Endothelial cell of umbilical vein (primary cell): ENCODE data around the gene PTTG1IP2. TPM values are rescaled to one million over a fixed set of nuclear protein-coding genes. Genes with fewer than 3 reads are reported as not detected.

Experiments used
- BruUV-seq: library from RNA; stranded (reverse); fragments of 400-500 nt; replicated peaks from 2 replicates; lab custom pipeline; 2021; lab: Mats Ljungman, UMichigan
- CTCF ChIA-PET: fragments of 300-600, 350-600 bp; sonication (Branson Sonifier 250); formaldehyde crosslinking; loops from one replicate; lab custom pipeline; 2021; ENCODE audit warnings: antibody characterized with exemption, inconsistent platforms; lab: Charles Lee
- POLR2A ChIA-PET: fragments of 300-600, 350-600 bp; sonication (Branson Sonifier 250); formaldehyde crosslinking; loops from one replicate; lab custom pipeline; 2021; ENCODE audit warnings: antibody characterized with exemption, inconsistent platforms; lab: Charles Lee
- DNase-seq: peaks from one replicate; pipeline ENCODE4 v3.0.0-alpha.2; 2011; ENCODE audit warnings: low read depth, low spot score
- FAIRE-seq: peaks from 2 replicates; lab custom pipeline; 2011; peaks lifted over from hg19 to GRCh38; lab: Jason Lieb, UNC
- H2AFZ ChIP-seq: 2 replicates; pipeline ENCODE4 v1.6.0; 2012; ENCODE audit warnings: low read depth, low read length, control low read depth, inconsistent platforms
- H3K27ac ChIP-seq: 2 replicates; pipeline ENCODE4 v1.5.1; 2011; ENCODE audit warnings: low read depth, mild to moderate bottlenecking, control low read depth, low read length, moderate library complexity; ENCODE audit not compliant: insufficient read depth
- H3K27me3 ChIP-seq, 2 experiments: 2 replicates each; pipeline versions ENCODE4 v1.6.0 to v1.6.1; 2011; ENCODE audit warnings: low read length in 2 of 2, mixed read lengths in 1 of 2; ENCODE audit not compliant: control insufficient read depth in 2 of 2, insufficient read depth in 2 of 2
- H3K36me3 ChIP-seq, 2 experiments: 2 replicates in 1 of 2; 3 replicates in 1 of 2; pipeline ENCODE4 v1.5.1; 2011; ENCODE audit warnings: low read length in 2 of 2, mild to moderate bottlenecking in 1 of 2, moderate library complexity in 1 of 2; ENCODE audit not compliant: control insufficient read depth in 2 of 2, insufficient read depth in 2 of 2; ENCODE audit errors: extremely low read depth in 1 of 2
- H3K4me1 ChIP-seq: 3 replicates; pipeline ENCODE4 v1.5.1; 2011; ENCODE audit warnings: mild to moderate bottlenecking, low read length; ENCODE audit not compliant: control insufficient read depth, insufficient read depth; ENCODE audit errors: extremely low read depth
- H3K4me2 ChIP-seq: 2 replicates; pipeline ENCODE4 v1.6.1; 2011; ENCODE audit warnings: low read length, control low read depth, mixed read lengths; ENCODE audit not compliant: insufficient read depth
- H3K4me3 ChIP-seq, 3 experiments: fragments of 200-600 bp in 1 of 3; sonication (generic), shearing (Covaris generic) in 1 of 3; replicated peaks in 1 of 3; 2 replicates each; pipeline ENCODE4 v1.5.1; 2011 to 2016; ENCODE audit warnings: control low read depth in 3 of 3, low read length in 3 of 3, mild to moderate bottlenecking in 2 of 3, inconsistent platforms in 1 of 3, low read depth in 1 of 3, moderate library complexity in 1 of 3; ENCODE audit not compliant: insufficient read depth in 1 of 3
- H3K79me2 ChIP-seq: 2 replicates; pipeline ENCODE4 v1.6.0; 2012; ENCODE audit warnings: low read length, inconsistent platforms; ENCODE audit not compliant: control insufficient read depth, insufficient read depth
- H3K9ac ChIP-seq: replicated peaks from 2 replicates; pipeline ENCODE3; 2011; ENCODE audit warnings: low read length, control low read depth; ENCODE audit not compliant: insufficient read depth; ENCODE audit errors: extremely low read depth
- H3K9me1 ChIP-seq: replicated peaks from 3 replicates; pipeline ENCODE4 v1.6.0; 2011; ENCODE audit warnings: mild to moderate bottlenecking, low read length; ENCODE audit not compliant: control insufficient read depth, insufficient read depth; ENCODE audit errors: extremely low read depth
- H3K9me3 ChIP-seq: replicated peaks from 2 replicates; pipeline ENCODE4 v1.5.1; 2012; ENCODE audit warnings: low read length, inconsistent platforms; ENCODE audit not compliant: control insufficient read depth, insufficient read depth
- H4K20me1 ChIP-seq: replicated peaks from 2 replicates; pipeline ENCODE3; 2011; ENCODE audit warnings: mild to moderate bottlenecking, low read length; ENCODE audit not compliant: control insufficient read depth, insufficient read depth; ENCODE audit errors: extremely low read depth
- EZH2 ChIP-seq: IDR thresholded peaks from 2 replicates; pipeline ENCODE4 v1.6.1; 2012; ENCODE audit warnings: borderline replicate concordance, low read depth, mild to moderate bottlenecking, moderate library complexity, low read length, inconsistent platforms; ENCODE audit not compliant: severe bottlenecking
- FOS ChIP-seq: IDR thresholded peaks from 2 replicates; pipeline ENCODE4 v1.6.1; 2011; ENCODE audit warnings: mild to moderate bottlenecking, low read length, moderate library complexity, borderline replicate concordance; ENCODE audit not compliant: insufficient read depth
- GATA2 ChIP-seq: IDR thresholded peaks from 2 replicates; pipeline ENCODE4 v1.7.0; 2011; ENCODE audit warnings: low read depth, mild to moderate bottlenecking, moderate library complexity, mixed read lengths, low read length; ENCODE audit not compliant: insufficient read length, insufficient read depth
- JUN ChIP-seq: IDR thresholded peaks from 2 replicates; pipeline ENCODE4 v1.6.1; 2011; ENCODE audit warnings: borderline replicate concordance, low read depth; ENCODE audit not compliant: insufficient read length, insufficient read depth
- MYC ChIP-seq: IDR thresholded peaks from one replicate; pipeline ENCODE4 v1.6.1; 2011; ENCODE audit warnings: mild to moderate bottlenecking, low read depth, low read length
- POLR2A ChIP-seq: IDR thresholded peaks from 2 replicates; pipeline ENCODE4 v1.6.1; 2012; ENCODE audit warnings: low read depth, mild to moderate bottlenecking, control low read depth, low read length
- POLR2AphosphoS5 ChIP-seq: IDR thresholded peaks from 2 replicates; pipeline ENCODE4 v1.6.1; 2012; ENCODE audit warnings: low read depth, mild to moderate bottlenecking, control low read depth, low read length, moderate library complexity; ENCODE audit not compliant: insufficient read depth
- dilution Hi-C: fragments of 300-500 bp; cut with MboI; formaldehyde crosslinking; loops from one replicate; pipeline ENCODE4 v1.15.0; 2019; ENCODE audit warnings: low sequenced_read_pairs; ENCODE audit not compliant: extremely low pct_ligation_motif_present
- intact Hi-C: fragments of 100-400 bp; cut with micrococcal nuclease; formaldehyde crosslinking; loops from one replicate; pipeline ENCODE4 v1.10.0; 2022
- polyA plus RNA-seq, 4 experiments: library from polyadenylated mRNA; depleted of rRNA in 3 of 4; stranded (reverse) in 3 of 4; unstranded in 1 of 4; fragments of >200 nt; gene quantifications; 2 replicates each; pipeline versions ENCODE4 v1.2.1 to v1.2.3, GENCODE V29; 2011 to 2012; ENCODE audit warnings: missing spikeins in 1 of 4
- total RNA-seq: library from RNA; stranded (reverse); gene quantifications from 2 replicates; pipeline ENCODE4 v1.2.3, GENCODE V29; 2021
- TF ChIP-seq, protein P1 (sequence below): IDR thresholded peaks from 2 replicates; pipeline ENCODE4 v1.6.1; 2011; ENCODE audit not compliant: insufficient read depth, insufficient read length
- TF ChIP-seq, protein P2 (sequence below), 2 donors: IDR thresholded peaks; 1 replicate in 1 of 2; 2 replicates in 1 of 2; pipeline ENCODE4 v1.5.1; 2011; ENCODE audit warnings: low read length in 2 of 2, mild to moderate bottlenecking in 2 of 2, moderate library complexity in 2 of 2, control low read depth in 1 of 2, inconsistent platforms in 1 of 2, low read depth in 1 of 2; ENCODE audit not compliant: insufficient read depth in 1 of 2; ENCODE audit errors: extremely low read depth in 1 of 2

Gene PTTG1IP2
- total and polyA plus RNA-seq, 2 donors (not counting 3 experiments of a cell fraction or from before 2014, with no cell fraction given), result not detected

DNA sequence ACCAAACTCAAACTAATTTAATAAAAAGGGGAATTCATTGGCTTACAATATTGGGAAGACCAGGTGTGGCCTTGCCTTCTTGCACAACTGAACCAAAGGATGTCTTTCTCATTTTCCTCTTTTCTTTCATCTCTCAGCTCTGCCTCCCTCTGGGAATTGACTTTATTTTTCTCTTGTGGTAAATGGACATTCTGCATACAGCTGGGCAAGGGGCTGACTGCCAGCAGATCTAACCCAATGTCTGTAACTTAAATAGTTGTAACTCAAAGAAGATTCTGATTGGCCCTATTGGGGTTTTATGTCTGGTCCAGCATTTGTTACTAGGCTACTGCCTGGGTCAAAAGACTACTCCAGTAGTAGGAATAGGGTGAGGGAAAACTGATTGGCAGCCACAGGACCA lies 15.3 kb downstream of the PTTG1IP2 start:
- H3K9me1 ChIP-seq, result no peaks in the 10 kb centered on the region
- intact Hi-C loops, result no loop called here
- H4K20me1 ChIP-seq, result no peaks in the 10 kb centered on the region
- CTCF ChIA-PET, result interaction anchor here (0.9 to 1.3 kb wide), 2 partner anchors 21 to 37 kb away, joined by 3 read pairs; no protein-coding TSS in a partner anchor
- H2AFZ ChIP-seq, result no peak overlapping the region
- H3K27me3 ChIP-seq, result peaks cover 0 to 2% of the 10 kb centered on the region in 2 experiments
- no peak for FAIRE-seq
- no peaks in the 10 kb centered on the region for H3K4me1 ChIP-seq
- H3K4me2 ChIP-seq, result no peak overlapping the region
- no peaks in the 10 kb centered on the region for H3K36me3 ChIP-seq
- H3K4me3 ChIP-seq, result no peak overlapping the region
- H3K27ac ChIP-seq, result no peak overlapping the region
- H3K79me2 ChIP-seq, result no peaks in the 10 kb centered on the region
- dilution Hi-C loops, result no loop called here
- BruUV-seq, result no TSS peak
- POLR2A ChIA-PET, result no interaction called here
- no peaks in the 10 kb centered on the region for H3K9me3 ChIP-seq
- no peak for TF ChIP-seq EZH2
- TF ChIP-seq MYC, result no peak
- TF ChIP-seq, protein P1, sequence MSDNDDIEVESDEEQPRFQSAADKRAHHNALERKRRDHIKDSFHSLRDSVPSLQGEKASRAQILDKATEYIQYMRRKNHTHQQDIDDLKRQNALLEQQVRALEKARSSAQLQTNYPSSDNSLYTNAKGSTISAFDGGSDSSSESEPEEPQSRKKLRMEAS, result no peak
- no peak for TF ChIP-seq POLR2A
- TF ChIP-seq GATA2, result no peak
- TF ChIP-seq POLR2AphosphoS5, result no peak
- no peak for TF ChIP-seq JUN
- TF ChIP-seq, protein P2, sequence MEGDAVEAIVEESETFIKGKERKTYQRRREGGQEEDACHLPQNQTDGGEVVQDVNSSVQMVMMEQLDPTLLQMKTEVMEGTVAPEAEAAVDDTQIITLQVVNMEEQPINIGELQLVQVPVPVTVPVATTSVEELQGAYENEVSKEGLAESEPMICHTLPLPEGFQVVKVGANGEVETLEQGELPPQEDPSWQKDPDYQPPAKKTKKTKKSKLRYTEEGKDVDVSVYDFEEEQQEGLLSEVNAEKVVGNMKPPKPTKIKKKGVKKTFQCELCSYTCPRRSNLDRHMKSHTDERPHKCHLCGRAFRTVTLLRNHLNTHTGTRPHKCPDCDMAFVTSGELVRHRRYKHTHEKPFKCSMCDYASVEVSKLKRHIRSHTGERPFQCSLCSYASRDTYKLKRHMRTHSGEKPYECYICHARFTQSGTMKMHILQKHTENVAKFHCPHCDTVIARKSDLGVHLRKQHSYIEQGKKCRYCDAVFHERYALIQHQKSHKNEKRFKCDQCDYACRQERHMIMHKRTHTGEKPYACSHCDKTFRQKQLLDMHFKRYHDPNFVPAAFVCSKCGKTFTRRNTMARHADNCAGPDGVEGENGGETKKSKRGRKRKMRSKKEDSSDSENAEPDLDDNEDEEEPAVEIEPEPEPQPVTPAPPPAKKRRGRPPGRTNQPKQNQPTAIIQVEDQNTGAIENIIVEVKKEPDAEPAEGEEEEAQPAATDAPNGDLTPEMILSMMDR (IDR thresholded peaks at IDR 0.05; ENCODE audit: extremely low read depth in 1 of 2, insufficient read depth in 1 of 2, low read depth in 1 of 2, low read length in 2 of 2), result no peak
- TF ChIP-seq FOS, result no peak
- no peak for DNase-seq
- no peak overlapping the region for H3K9ac ChIP-seq
